LHCN-M2 (cell line): Measurements from ENCODE around the gene MTM1. TPM values are rescaled to one million over a fixed set of nuclear protein-coding genes. Genes with fewer than 3 reads are reported as not detected.

Experiments used
- DNase-seq: peaks from one replicate; pipeline ENCODE4 v3.0.0-alpha.2; 2012; ENCODE audit warnings: low read depth
- total RNA-seq: library from RNA; depleted of rRNA; stranded (reverse); fragments of >200 nt; gene quantifications from 2 replicates; pipeline ENCODE4 v1.2.3, GENCODE V29; 2014

The MTM1 gene
- total RNA-seq, 1 experiment from 2014 or later = 10.2 TPM

DNA sequence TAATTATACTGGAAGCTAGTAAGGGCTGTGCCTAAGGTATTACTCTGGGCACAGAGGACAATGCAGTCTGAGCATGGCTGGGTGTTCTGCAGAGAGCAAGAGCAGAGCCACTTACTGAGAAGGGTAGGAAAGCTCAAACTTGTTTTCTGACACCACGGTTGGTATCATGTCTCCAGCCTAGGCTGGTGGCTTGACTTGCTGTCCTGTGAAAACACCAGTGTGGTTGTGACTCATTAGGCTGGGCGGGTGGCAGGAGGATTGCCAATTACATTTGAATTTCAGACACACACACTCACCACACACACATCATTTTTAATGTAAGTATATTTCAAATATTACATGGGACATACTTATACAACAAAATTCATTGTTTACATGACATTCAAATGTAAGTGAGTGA is 19.7 kb upstream of the MTM1 start:
- peak; percentile 75 for DNase-seq

DNA sequence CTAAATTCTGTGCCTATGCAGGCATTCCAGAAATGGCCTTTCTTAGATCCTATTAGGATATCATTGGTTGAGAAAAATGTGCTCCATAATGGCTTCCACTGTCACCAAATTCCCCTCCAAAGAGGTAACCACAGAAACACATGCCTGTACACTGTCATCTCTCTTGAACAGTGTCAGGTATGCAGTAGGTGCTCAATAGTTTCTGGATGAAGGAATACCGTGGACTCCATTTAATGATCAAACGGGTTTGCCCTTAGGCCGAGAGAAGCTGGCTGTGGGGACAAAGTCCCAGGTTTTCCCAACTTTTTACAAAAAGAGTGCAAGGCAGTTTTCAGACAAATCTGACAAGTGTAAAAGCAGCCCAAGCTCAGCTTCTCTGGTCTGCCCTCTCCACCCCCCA is 16.5 kb upstream of the MTM1 start:
- DNase-seq = no peak

DNA sequence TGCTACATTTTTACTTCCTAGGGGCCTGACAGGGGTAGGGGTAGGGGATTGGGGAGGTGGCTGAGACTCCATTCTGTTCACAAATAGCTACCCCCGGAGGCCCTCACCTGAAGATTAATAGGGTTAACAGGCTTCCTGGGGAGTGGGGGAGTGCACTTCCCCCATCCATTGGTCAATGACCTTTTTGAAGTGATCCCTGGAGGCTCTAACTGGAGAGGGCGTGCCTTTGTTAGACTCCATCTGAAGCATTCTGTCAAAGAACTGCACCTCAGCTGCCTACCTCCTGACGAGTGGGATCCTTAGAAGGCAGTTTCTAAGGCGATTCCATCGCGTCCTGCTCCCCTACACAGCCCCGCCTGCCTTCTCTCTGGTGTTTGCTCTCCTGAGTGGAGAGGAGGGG is 10.0 kb upstream of the MTM1 start:
- DNase-seq = no peak

GRCh38 chrX:150564838-150565237 is 3.6 kb upstream of the MTM1 start:
- DNase-seq = no peak

DNA sequence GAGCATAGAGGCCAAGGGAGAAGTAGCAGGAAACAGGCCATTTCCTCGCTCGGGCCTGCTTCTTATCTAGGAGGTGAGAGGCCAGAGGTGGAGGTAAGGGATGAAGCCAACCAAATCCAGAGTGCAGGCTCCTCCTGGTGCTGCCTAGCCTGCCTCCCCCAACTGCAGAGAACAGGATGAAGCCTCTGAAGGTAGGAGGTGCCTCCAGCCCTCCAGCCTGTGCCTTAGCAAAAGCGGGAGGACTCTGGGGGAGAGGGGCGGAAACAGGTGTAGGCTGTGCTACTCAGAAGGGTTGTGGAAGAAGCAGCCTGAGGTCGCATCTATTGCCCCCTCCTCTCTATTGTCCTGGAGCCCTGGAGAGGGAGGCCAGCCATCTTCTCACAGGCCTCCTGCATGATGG is 2.9 kb upstream of the MTM1 start:
- DNase-seq = no peak

- DNase-seq = no peak
These were observed 1.7 kb upstream of the MTM1 start for GRCh38 chrX:150566734-150567182.

DNA sequence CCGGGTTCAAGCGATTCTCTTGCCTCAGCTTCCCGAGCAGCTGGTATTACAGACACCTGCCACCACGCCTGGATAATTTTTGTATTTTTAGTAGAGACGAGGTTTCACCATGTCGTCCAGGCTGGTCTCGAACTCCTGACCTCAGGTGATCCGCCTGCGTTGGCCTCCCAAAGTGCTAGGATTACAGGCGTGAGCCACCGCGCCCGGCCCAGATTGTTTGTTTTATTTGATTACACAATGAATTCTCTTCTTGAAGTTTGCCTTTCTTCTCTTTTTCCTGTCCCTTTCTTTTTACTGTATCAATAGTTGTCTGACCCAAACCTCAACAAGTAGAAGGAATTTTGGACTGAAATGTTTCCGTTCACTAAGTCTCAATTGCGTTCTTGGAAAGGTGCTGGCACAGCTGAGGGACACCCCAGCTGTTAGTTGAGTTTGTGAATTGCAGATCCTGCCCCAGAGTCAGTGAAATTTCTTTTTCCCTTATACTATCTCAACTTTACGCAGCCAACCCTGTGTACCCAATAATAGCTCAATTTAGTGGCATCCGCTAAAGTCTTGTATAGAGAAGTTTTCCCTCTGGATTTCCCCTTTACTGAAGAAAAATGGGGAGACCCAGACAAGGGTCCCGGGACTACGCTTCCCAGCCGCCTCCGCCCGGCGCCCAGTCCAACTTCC is 639 bp upstream of the MTM1 start:
- DNase-seq = peak; percentile 8

GRCh38 chrX:150569155-150569477 is 695 bp downstream of the MTM1 start:
- DNase-seq = peak; percentile 29

DNA sequence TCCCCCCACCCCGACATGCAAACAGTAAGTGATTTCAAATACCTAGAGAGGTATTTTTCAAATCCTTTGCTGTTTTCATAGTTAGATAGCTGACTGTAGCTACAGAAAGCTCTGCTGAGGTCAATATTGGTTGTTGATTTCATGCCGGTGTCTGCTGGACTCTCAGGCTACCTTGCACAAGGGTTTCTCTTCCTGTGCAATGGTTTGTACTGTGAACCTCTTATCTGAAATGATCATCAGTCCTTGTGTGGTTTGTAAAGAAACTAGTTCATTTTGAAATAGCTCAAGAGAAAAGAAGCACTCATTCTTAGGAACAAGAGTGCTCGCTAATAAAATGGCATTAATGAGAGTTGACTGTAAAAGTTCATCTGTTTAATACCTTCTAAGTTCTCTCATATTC is 2.1 kb downstream of the MTM1 start:
- DNase-seq = no peak

DNA sequence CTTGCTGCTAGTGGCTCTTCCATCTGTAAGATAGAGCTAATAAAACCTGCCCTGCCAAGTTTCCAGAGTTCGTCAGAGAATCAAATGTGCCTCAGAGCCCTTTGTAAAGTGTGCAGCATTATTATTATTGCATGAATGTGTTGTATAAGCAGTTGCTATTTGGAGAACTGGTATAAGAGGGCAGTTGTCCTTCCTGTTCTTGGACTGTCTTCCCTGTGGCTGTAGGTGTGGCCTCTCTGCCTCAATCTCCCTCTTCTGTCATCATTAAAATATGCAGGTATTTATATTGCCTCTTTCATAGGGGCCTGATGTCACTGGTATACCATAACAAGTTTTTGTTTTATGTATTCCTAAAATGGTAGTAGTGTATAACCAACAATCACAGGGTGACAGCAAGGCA is 3.8 kb downstream of the MTM1 start:
- DNase-seq = no peak

- DNase-seq = no peak
These were observed 4.7 kb downstream of the MTM1 start for GRCh38 chrX:150573106-150573505.

GRCh38 chrX:150573702-150574101 is 5.3 kb downstream of the MTM1 start:
- no peak for DNase-seq

DNA sequence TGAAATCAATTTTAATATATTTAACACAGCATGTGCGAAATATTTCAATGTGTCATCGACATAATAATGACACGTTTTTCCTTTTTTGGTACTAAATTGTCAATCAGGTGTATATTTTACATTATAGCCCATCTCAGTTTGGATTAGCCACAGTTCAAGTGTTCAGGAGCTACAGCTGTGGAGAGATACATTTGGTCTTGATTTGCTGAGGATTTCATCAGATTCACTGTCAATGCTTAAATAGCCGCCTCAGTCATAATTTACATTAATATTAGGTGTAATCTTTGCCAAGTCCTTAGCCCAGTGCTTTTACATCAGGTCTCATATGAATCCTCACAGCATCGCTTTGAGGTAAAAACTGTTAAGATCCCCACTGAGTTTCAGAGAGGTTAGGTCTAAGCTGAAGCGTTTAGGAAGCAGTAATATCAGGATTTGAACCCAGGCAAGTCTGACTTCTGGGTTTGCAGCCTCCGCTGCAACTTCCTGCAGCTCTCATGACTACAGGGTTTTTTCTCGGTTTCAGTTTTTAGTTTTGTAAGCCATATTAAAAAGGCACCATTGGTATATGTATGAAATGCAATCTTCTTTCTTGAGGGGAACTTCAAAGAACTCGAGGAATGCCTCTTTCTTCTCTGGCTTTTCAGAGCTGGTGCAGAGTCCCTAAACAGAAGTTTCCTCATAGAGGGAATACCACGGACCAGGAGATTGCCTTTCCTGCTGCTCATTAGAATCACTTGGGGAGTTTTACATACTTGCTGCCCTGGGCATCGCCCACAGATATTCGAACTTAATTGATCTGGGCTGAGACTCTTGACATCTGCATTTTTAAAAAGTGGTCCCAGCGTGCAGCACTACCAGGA is 6.4 kb downstream of the MTM1 start:
- no peak for DNase-seq

GRCh38 chrX:150575419-150575814 is 7.0 kb downstream of the MTM1 start:
- DNase-seq = no peak

- no peak for DNase-seq
These were observed 8.8 kb downstream of the MTM1 start for GRCh38 chrX:150577174-150577573.

DNA sequence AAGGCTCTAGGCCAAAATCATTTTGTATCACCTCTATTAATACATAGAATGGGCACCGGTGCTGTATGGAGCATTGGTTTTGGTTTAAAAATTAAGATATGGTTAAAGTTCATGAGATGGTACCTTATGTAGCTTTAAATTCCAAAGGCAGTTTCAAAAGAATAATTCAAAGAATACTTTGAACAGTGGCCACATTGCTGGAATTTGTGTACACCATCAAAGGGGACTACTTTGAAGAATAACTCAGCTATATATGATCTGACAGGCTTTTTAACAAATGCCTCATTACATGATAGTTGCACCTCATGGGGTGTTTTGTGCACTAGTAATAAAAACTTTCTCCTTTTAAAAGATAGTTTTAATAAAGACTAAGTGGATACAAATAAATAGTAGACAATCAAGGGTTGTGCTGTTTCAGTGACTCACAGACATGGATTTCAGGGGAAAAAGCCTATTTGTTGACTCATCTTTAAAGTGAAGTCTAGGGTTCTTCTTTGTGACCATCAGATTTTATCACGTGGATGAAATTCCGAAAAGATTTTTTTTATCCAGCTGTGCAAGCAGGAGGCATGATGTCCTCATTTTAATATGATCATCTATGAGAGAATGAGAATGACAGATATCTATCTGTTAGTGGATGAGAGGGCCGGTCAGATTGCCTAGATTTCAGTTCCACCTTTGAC is 12.8 kb downstream of the MTM1 start:
- peak; percentile 78 for DNase-seq

DNA sequence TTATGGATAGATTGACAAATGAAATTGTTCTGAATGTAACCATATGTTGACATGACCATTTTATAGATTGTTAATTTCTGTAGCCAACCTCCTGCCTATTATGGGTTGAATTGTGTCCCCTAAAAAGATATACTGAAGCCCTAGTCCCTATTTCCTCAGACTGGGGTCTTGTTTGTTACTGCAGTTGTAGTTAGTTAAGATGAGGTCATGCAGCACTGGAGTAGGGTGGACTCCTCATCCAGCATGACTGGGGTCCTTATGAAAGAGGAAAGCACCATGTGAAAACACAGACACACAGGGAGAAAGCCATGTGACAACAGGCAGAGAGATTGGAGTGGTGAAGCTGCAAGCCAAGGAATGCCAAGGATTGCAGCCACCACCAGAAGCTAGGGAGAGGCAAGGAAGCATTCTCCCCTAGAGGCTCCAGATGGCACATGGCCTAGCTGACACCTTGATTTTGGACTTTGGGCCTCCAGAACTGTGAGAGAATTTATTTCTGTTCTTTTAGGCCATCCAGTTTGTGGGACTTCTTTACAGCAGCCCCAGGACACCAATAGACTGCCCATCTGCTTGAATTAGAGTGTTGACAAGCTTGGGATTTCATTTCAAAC is 14.0 kb downstream of the MTM1 start:
- DNase-seq = no peak

DNA sequence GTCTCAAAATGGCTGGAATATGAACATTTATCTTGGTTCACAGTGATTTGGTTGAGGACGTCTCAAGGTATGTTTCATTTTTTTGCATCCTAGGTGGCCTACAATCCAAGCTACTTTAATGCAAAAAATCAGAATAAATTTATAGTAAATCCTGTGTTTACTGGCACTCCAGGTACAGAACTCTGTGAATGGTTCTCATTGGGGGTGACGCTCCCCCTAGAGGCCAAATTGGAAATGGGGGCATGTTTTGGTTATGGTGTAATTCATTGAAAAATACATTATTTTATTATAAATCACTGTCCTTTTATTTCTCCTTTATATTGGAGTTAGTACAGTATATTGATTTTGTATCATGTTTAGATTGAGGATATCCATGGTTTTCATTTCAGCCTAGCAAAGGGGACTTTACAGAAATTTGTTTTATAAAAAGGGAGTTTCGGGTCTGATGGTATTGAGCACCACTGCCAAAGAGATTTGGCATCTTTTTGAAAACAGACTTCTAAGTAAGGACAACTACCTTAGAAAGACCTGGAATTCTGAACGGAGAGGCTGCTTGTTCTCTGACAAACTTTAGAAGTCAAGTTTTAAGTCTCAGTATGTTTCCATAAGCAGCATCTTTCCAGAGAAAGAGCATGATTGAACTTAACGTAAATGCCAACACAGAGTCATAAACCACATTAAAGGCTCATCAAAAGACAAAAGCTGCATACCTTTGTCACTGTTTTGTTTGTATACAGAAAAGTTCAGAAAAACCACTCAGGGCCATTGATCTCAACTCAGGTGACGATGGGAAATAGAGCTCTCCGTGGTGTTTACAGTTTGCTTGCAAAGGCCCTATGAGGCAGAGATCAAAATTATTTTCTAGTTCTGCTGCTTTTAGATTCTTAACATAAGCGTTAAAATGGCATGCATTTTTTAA is 19.4 kb downstream of the MTM1 start:
- DNase-seq = peak; percentile 27

- no peak for DNase-seq
These were observed 26.2 kb downstream of the MTM1 start for GRCh38 chrX:150594584-150594983.

DNA sequence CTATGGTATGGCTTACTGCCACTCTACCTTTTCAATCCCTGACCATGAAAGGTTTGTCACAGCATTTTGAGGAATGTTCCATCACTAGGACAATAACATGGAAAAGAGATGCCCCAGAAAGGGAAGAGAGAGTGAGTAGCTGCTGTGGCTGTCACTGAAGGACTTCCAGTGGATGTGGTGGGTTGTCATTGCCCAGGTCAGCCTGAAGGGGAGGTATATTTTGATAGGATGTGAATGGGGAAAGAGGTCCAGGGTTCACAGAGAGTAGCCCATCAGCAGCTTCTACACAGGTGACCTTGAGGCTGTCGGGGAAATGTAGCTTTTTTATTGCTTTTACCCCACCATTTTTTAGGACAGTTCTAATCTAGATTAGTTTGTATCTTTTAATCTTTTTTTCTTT is 30.8 kb downstream of the MTM1 start:
- DNase-seq = no peak

DNA sequence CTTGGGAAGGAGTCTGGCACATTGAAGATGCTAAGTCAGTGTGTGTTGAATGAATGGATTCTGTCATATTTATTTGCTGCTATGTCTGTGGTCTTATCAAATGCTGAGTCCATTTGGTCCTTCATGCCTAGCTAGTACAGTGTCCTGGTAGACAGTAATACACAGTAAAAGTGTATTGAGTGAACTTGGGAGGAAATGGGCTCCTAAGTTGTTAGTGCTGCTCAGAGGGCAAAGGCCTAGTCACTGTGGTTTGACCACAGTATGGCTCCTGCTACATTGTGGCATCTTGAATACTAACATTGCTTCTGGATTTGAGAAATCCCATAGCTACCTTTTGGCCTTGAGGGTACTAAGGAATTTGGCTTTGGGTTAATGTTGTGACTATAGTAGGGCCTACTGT is 33.9 kb downstream of the MTM1 start:
- DNase-seq = no peak
